ENCODE results near the gene MRTFA. TPM values are rescaled to one million over a fixed set of nuclear protein-coding genes. Genes with fewer than 3 reads are reported as not detected.
"Not testable (repeated sequence)": the region's sequence is repeated elsewhere in the genome, so short reads cannot be mapped to it uniquely, and the experiment has no call there.

Gene MRTFA
- total RNA-seq, result 24.9 TPM

- FAIRE-seq (peak; percentile 97), DNase-seq (ENCODE audit: low spot score in 2 of 2) (peak; percentile 92)
Measured at GRCh38 chr22:40636380-40637182, at the start of gene MRTFA. Gene MRTFA (minus strand): TSS chr22:40636719.

DNA sequence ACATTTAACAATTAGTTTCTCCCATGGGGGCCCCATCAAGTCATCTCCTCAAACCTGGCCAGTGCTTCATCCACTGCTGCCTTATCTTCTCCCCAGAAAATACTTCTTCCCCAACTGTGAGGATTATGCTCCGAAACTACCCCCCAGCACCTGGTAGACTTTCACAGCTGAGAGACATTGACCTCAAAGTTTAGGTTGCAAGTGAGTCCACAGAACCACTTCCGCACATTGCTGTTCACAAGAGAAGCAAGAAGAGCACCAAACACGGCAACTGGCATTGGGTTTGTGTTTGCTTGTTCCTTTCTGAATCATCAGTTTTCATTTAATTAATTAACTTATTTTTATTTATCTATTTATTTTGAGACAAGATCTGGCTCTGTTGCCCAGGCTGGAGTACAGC, 48.9 kb upstream of the MRTFA start:
- DNase-seq (ENCODE audit: low spot score in 2 of 2) (no peak), FAIRE-seq (no peak)

DNA sequence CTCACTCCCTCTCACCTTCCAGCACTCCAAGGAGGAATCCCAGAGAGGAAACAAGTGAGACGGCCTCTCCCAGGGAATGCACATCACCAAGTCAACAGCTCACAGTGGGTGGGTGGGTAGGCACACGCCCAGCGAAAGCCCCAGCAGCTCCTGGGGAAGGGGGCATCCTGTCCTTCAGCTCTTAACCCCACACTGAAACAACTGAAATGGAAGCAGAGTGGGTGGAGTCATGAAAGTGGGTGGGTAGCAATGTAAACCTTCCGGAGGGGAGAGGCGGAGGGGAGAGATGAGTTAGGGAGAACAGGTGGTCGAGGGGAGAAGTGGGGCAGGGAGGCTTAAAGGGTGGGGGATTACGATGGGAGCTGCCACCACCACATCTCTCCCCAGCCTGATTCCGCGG, 48.2 kb upstream of the MRTFA start:
- DNase-seq (ENCODE audit: low spot score in 2 of 2) (no peak), FAIRE-seq (no peak)

DNA sequence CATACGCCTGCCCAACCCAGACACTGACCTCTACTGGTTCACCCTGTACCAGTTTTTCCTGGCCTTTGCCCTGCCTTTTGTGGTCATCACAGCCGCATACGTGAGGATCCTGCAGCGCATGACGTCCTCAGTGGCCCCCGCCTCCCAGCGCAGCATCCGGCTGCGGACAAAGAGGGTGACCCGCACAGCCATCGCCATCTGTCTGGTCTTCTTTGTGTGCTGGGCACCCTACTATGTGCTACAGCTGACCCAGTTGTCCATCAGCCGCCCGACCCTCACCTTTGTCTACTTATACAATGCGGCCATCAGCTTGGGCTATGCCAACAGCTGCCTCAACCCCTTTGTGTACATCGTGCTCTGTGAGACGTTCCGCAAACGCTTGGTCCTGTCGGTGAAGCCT, 44.9 kb upstream of the MRTFA start:
- FAIRE-seq (no peak), DNase-seq (ENCODE audit: low spot score in 2 of 2) (no peak)

- DNase-seq (ENCODE audit: low spot score in 2 of 2), result no peak
- no peak for FAIRE-seq
Measured at GRCh38 chr22:40680819-40681183, 44.3 kb upstream of the MRTFA start.

DNA sequence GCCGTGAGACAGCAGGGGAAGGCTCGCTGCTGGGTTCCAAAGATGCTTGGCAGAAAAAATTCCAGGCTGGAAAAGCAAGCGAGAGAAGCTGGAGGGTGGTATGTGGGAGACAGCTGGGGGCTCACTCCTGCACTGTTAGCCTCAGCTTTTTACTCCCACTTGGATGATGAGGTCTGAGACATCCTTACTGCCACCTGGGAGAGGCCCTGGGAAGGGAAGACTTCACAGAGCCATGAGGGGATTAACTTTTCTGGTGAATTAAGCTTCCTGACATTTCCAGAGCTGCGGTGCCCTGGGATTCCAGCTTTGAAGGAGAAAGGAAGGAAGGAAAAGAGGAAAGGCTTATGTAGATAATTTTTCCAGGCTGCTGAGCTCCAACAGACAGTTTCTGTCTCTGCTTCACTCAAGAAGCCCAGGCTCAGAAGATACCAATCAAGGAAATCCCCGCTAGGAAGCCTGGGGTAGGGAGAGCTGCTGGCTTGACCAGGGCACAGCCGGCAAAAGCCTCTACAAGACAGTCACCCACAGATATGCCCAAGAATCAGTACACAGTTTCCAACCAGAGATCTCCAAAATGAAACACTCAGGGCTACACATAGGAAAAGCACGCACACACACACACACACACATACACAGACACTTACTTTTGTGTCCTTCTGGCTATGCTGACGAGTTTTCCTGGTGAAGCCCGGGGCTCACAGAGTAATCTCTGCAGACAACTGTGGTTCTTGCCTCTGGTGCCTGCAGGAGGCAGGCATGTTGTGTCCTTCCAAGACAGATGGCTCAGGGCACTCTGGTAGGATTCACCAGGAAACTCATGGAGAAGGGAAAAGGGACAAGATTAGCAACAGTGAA, 43.7 kb upstream of the MRTFA start:
- DNase-seq (ENCODE audit: low spot score in 2 of 2) (no peak), FAIRE-seq (no peak)

GRCh38 chr22:40679249-40679963, 42.9 kb upstream of the MRTFA start, which contains the start of gene MCHR1:
Gene MCHR1 (plus strand): TSS chr22:40679484. CDS start chr22:40679653, 169 bp downstream.
- FAIRE-seq, result no peak
- peak in 1 of 2 donors; percentile 62 for DNase-seq (ENCODE audit: low spot score in 2 of 2)

GRCh38 chr22:40678493-40679248, 42.2 kb upstream of the MRTFA start:
- FAIRE-seq (no peak), DNase-seq (ENCODE audit: low spot score in 2 of 2) (no peak)

- DNase-seq (ENCODE audit: low spot score in 2 of 2), result no peak
- no peak for FAIRE-seq
Measured at GRCh38 chr22:40676644-40677043, 40.1 kb upstream of the MRTFA start.

GRCh38 chr22:40676166-40676565, 39.6 kb upstream of the MRTFA start:
- FAIRE-seq; DNase-seq (ENCODE audit: low spot score in 2 of 2): not testable (repeated sequence)

- FAIRE-seq, result no peak
Measured at GRCh38 chr22:40674274-40674673, 37.8 kb upstream of the MRTFA start.

DNA sequence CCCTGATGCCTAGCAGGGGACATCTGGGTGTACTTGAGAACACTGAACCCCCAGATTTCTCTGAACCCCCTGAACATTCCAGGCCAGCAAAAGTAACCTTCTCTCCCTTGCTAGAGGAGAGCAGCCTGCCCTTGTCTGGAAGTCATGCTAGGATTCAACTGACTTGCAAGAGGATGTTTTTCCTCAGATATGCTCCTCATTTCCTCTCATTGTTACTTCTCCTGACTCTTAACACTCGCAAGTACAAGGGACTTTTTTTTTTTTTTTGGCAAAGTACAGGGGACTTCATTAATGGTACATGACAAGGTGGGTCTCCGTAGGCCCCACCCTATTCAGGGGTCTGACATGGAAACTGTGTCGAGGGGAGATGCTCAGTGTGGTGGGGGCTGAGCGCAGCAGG, 36.5 kb upstream of the MRTFA start:
- FAIRE-seq, result no peak

More at GRCh38 chr22:40674274-40674673, 37.8 kb upstream of the MRTFA start:
- no peak for DNase-seq (ENCODE audit: low spot score in 2 of 2)

DNA sequence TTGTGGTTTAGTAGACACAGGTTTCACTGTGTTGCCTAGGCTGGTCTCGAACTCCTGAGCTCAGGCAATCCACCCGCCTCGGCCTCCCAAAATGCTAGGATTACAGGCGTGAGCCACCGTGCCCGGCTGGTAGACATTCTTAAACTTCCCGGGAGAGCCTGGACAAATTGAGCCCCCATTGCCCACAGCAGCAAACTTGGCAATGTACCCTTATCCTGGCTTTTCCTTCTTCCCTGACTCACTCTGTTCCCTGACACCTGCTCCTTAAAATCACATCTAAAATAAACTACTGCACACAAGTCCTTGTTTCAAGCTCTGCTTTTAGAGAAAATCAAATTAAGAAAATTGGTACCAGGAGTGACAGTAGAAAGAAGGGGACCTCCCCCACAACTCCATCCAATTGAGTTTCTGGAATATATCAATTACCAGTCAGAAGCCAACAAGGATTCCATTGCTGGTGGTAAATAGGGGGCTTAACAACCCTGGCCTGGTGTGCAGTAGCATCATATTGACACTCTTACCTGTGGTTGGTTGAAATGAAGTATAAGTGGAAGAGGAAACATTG, 35.4 kb upstream of the MRTFA start:
- FAIRE-seq (no peak), DNase-seq (ENCODE audit: low spot score in 2 of 2) (no peak)

More for the DNA sequence above, 36.5 kb upstream of the MRTFA start:
- no peak for DNase-seq (ENCODE audit: low spot score in 2 of 2)

- FAIRE-seq, result no peak
- no peak for DNase-seq (ENCODE audit: low spot score in 2 of 2)
Measured at GRCh38 chr22:40671369-40671768, 34.9 kb upstream of the MRTFA start.

GRCh38 chr22:40670058-40670457, 33.5 kb upstream of the MRTFA start:
- no peak for FAIRE-seq
- DNase-seq (ENCODE audit: low spot score in 2 of 2), result no peak

DNA sequence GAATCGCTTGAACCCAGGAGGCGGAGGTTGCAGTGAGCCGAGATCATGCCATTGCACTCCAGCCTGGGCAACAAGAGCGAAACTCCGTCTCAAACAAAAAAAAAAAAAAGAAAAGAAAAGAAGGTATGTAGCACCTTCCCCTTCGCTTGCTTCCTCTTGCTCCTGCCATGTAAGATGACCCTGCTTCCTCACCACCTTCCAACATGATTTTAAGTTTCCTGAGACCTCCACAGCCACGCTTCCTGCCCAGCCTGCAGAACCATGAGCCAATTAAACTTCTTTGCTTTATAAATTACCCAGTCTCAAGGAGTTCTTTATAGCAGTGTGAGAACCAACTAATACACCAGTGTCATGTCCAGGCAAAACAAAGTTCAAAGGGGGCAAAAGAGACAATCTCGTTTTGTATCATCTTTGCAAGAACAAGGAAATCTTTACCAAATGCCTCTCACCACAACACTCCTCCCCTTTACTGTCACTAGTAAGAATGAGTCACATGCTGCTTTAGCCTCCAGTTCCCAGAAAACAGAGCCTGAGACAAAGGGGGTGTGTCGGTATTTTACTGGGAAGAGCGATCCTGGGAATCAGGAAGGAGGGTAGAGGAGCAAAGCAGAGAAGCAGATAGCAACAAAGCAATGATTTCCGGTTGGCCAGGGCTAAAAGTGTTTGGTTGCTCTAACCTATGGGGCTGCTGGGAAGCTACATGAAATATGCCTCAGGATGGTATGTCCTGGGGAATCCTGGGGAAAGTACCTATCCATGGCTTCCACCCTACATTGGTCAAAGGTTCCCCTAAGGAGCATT, 32.3 kb upstream of the MRTFA start:
- no peak for DNase-seq (ENCODE audit: low spot score in 2 of 2)
- FAIRE-seq, result no peak

- FAIRE-seq, result no peak
- no peak for DNase-seq (ENCODE audit: low spot score in 2 of 2)
Measured at GRCh38 chr22:40666151-40666848, 29.8 kb upstream of the MRTFA start.

- DNase-seq (ENCODE audit: low spot score in 2 of 2) (no peak), FAIRE-seq (no peak)
Measured at GRCh38 chr22:40665312-40665711, 28.8 kb upstream of the MRTFA start.

All from frontal cortex (tissue), 4 donors.